ENCODE results near the gene USP20. TPM values are rescaled to one million over a fixed set of nuclear protein-coding genes. Genes with fewer than 3 reads are reported as not detected.

USP20 gene
- total RNA-seq, 1 donor from 2014 or later, result 35.9 TPM

GRCh38 chr9:129874261-129875101 lies 39.2 kb downstream of the USP20 start:
- Mint-ChIP-seq H3K4me3 (no peak overlapping the region), H3K9me3 (no peaks in the 10 kb centered on the region), H3K27me3 (ENCODE audit: low read depth) (no peaks in the 10 kb centered on the region), H3K4me1 (peaks cover 11% of the 10 kb centered on the region), H3K27ac (ENCODE audit: unreplicated experiment) (peak overlapping the region; percentile 53), H3K36me3 (ENCODE audit: low read depth) (peaks cover 2% of the 10 kb centered on the region)
- TF ChIP-seq, protein P1, sequence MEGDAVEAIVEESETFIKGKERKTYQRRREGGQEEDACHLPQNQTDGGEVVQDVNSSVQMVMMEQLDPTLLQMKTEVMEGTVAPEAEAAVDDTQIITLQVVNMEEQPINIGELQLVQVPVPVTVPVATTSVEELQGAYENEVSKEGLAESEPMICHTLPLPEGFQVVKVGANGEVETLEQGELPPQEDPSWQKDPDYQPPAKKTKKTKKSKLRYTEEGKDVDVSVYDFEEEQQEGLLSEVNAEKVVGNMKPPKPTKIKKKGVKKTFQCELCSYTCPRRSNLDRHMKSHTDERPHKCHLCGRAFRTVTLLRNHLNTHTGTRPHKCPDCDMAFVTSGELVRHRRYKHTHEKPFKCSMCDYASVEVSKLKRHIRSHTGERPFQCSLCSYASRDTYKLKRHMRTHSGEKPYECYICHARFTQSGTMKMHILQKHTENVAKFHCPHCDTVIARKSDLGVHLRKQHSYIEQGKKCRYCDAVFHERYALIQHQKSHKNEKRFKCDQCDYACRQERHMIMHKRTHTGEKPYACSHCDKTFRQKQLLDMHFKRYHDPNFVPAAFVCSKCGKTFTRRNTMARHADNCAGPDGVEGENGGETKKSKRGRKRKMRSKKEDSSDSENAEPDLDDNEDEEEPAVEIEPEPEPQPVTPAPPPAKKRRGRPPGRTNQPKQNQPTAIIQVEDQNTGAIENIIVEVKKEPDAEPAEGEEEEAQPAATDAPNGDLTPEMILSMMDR (conservative IDR thresholded peaks at IDR 0.05), result no peak
- no peak for DNase-seq (ENCODE audit: low read depth, low spot score)

DNA sequence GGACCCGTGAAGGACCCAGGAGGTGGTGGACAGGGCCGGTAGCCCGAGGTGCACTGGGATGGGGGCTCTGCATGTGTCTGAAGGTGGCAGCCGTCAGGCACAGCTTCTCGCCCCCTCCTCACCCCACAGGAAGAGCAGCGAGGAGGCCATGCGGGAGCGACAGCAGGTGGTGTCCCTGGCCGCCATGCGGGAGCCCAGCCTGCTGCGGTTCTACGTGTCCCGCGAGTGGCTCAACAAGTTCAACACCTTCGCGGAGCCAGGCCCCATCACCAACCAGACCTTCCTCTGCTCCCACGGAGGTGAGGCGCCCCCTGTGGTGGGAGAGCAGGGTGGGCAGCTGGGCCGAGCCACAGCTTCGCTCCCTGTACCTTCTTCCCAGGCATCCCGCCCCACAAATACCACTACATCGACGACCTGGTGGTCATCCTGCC lies 39.9 kb downstream of the USP20 start:
- TF ChIP-seq, protein P1 (conservative IDR thresholded peaks at IDR 0.05), result peak; percentile 30
- peaks cover 2% of the 10 kb centered on the region for H3K36me3 Mint-ChIP-seq (ENCODE audit: low read depth)
- no peaks in the 10 kb centered on the region for H3K9me3 Mint-ChIP-seq
- no peak overlapping the region for H3K4me3 Mint-ChIP-seq
- peaks cover 8% of the 10 kb centered on the region for H3K4me1 Mint-ChIP-seq
- DNase-seq (ENCODE audit: low read depth, low spot score), result no peak
- no peaks in the 10 kb centered on the region for H3K27me3 Mint-ChIP-seq (ENCODE audit: low read depth)
- H3K27ac Mint-ChIP-seq (ENCODE audit: unreplicated experiment), result no peak overlapping the region

GRCh38 chr9:129875687-129876395 lies 40.6 kb downstream of the USP20 start:
- no peak for DNase-seq (ENCODE audit: low read depth, low spot score)
- H3K4me1 Mint-ChIP-seq, result peaks cover 6% of the 10 kb centered on the region
- no peaks in the 10 kb centered on the region for H3K27me3 Mint-ChIP-seq (ENCODE audit: low read depth)
- H3K9me3 Mint-ChIP-seq, result no peaks in the 10 kb centered on the region
- no peak overlapping the region for H3K4me3 Mint-ChIP-seq
- TF ChIP-seq, protein P1 (conservative IDR thresholded peaks at IDR 0.05), result no peak
- peaks cover 2% of the 10 kb centered on the region for H3K36me3 Mint-ChIP-seq (ENCODE audit: low read depth)
- no peak overlapping the region for H3K27ac Mint-ChIP-seq (ENCODE audit: unreplicated experiment)

DNA sequence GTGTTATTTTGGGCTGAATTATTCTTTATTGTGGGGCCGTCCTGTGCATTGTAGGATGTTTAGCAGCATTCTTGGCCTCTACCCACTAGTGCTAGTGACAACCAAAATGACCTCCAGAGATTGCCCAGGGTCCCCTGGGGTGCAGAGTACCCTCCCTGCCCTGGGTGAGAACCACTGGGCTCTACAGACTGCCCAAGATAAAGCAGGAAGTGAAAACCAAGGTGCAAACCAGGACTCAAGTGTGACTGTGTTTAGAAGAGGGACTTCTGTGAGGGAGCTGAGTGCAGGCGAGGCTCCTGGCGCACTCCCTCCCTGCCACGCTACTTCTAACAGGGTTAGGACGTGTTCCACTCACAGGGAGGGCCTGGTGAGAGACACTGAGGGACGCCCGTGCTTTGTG lies 41.6 kb downstream of the USP20 start:
- no peak overlapping the region for H3K4me3 Mint-ChIP-seq
- no peaks in the 10 kb centered on the region for H3K9me3 Mint-ChIP-seq
- H3K27ac Mint-ChIP-seq (ENCODE audit: unreplicated experiment), result no peak overlapping the region
- no peaks in the 10 kb centered on the region for H3K4me1 Mint-ChIP-seq
- H3K27me3 Mint-ChIP-seq (ENCODE audit: low read depth), result no peaks in the 10 kb centered on the region
- TF ChIP-seq, protein P1 (conservative IDR thresholded peaks at IDR 0.05), result no peak
- DNase-seq (ENCODE audit: low read depth, low spot score), result no peak
- H3K36me3 Mint-ChIP-seq (ENCODE audit: low read depth), result peaks cover 2% of the 10 kb centered on the region

DNA sequence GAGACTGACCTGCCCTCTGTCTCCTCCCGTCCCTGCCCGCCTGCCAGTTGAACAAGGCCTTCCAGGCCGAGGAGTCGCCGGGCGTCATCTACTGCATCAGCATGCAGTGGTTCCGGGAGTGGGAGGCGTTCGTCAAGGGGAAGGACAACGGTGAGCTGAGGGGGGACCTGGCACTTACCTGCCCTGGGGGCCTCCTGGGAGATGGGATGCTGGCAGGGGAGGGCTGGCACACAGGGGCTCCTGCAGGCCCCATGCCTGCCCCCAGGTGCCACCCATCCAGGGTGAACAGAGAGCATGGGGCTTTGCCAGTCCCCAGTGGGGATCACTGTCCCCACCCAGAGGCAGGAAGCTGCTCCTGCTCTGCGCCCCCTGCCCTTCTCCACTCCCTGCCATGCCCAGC lies 43.0 kb downstream of the USP20 start:
- no peak overlapping the region for H3K27ac Mint-ChIP-seq (ENCODE audit: unreplicated experiment)
- H3K4me3 Mint-ChIP-seq, result no peak overlapping the region
- no peaks in the 10 kb centered on the region for H3K9me3 Mint-ChIP-seq
- DNase-seq (ENCODE audit: low read depth, low spot score), result no peak
- H3K27me3 Mint-ChIP-seq (ENCODE audit: low read depth), result no peaks in the 10 kb centered on the region
- TF ChIP-seq, protein P1 (conservative IDR thresholded peaks at IDR 0.05), result no peak
- H3K36me3 Mint-ChIP-seq (ENCODE audit: low read depth), result no peaks in the 10 kb centered on the region
- no peaks in the 10 kb centered on the region for H3K4me1 Mint-ChIP-seq

Data from neural crest cell (in vitro differentiated cells).